CD4-positive, alpha-beta T cell treated with Interleukin-12 subunit alpha and Interleukin-12 subunit beta, for 1 hour (primary cell): ENCODE results near the gene LURAP1L.
"Not testable (repeated sequence)": the region's sequence is repeated elsewhere in the genome, so short reads cannot be mapped to it uniquely, and the experiment has no call there.

ENCODE experiments used
- DNase-seq: peaks from one replicate; pipeline ENCODE4 v3.0.0-alpha.2; 2020

Gene LURAP1L

GRCh38 chr9:12862611-12863410, 88.0 kb downstream of the LURAP1L start:
- DNase-seq = no peak

- no peak for DNase-seq
These were observed 88.8 kb downstream of the LURAP1L start for GRCh38 chr9:12863618-12864017.

GRCh38 chr9:12865380-12865779, 90.6 kb downstream of the LURAP1L start:
- not testable (repeated sequence) for DNase-seq
